Suprapubic skin (tissue), 4 donors: Measurements from ENCODE around the gene HEXIM1.

Experiments
- POLR2A ChIP-seq, 2 donors: fragments of 450-650 bp; IDR thresholded peaks; one replicate each; pipeline ENCODE4 v1.6.1; 2017; ENCODE audit warnings: antibody characterized with exemption in 2 of 2, mild to moderate bottlenecking in 2 of 2, moderate library complexity in 2 of 2
- POLR2AphosphoS5 ChIP-seq, 3 donors: sonication (generic); formaldehyde crosslinking; IDR thresholded peaks; one replicate each; pipeline ENCODE4 v1.6.1; 2017; ENCODE audit warnings: antibody characterized with exemption in 3 of 3

GRCh38 chr17:45150911-45151809, 2.9 kb downstream of the HEXIM1 start:
- no peak for TF ChIP-seq POLR2A (IDR thresholded peaks at IDR 0.05)
- no peak for TF ChIP-seq POLR2AphosphoS5 (IDR thresholded peaks at IDR 0.05)
